CD4-positive, alpha-beta T cell treated with Interleukin-15 for 4 hours (primary cell): Measurements from ENCODE around the gene SNX13.

Experiments used
- DNase-seq: peaks from one replicate; pipeline ENCODE4 v3.0.0-alpha.2; 2020; ENCODE audit warnings: low spot score

SNX13 gene, protein sequence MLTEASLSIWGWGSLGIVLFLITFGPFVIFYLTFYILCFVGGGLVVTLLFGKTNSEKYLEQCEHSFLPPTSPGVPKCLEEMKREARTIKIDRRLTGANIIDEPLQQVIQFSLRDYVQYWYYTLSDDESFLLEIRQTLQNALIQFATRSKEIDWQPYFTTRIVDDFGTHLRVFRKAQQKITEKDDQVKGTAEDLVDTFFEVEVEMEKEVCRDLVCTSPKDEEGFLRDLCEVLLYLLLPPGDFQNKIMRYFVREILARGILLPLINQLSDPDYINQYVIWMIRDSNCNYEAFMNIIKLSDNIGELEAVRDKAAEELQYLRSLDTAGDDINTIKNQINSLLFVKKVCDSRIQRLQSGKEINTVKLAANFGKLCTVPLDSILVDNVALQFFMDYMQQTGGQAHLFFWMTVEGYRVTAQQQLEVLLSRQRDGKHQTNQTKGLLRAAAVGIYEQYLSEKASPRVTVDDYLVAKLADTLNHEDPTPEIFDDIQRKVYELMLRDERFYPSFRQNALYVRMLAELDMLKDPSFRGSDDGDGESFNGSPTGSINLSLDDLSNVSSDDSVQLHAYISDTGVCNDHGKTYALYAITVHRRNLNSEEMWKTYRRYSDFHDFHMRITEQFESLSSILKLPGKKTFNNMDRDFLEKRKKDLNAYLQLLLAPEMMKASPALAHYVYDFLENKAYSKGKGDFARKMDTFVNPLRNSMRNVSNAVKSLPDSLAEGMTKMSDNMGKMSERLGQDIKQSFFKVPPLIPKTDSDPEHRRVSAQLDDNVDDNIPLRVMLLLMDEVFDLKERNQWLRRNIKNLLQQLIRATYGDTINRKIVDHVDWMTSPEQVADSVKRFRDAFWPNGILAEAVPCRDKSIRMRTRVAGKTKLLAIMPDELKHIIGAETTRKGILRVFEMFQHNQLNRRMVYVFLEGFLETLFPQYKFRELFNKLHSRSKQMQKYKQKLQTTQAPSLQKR

DNA sequence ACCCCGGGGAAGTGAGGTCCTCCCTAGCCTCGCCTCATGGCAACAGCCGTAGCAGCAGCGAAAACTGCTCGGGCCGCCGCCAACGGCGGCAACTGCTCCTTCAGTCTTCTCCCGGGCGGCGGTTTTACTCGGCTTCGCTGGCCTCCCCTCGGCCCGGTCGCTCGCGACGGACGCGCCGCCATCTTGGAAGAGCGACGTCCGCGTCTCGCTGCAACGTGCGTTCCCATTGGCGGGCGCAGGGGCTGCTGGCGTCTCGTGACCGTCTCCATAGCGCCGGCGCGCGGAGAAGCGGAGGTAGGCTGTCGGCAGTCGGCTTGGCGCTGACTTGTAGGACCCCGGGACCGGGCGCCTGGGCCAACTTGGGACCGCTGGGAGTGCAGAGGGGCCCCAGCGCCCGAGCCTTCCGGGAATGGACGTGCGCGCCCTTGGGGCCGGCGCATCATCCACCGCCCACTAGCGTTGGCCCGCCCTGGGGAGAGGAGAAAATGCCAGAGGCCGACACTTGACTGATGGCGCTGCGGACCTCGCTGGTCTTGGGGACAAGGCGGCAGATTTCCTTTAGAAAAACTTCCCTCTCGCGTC, at the start of gene SNX13:
TSS of gene SNX13 (minus strand) at position 193 of the 582 bp plus-strand sequence. CDS start 199 bp downstream, outside the sequence.
- peak; percentile 87 for DNase-seq

DNA sequence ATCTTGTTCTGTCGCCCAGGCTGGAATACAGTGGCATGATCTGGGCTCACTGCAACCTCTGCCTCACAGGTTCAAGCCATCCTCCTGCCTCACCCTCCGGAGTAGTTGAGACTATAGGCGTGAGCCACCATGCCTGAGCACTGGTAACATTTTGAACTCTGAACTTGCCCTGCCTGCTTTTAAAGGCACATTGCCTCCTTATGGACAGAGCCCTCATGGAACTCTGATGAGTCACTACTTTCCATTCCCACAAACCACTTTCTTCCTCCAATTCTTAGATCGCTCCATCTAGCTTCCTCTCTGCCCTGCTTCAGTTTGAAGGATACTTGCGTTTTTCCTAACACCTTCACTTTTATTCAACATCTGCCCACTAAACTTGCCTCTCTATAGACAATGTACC, 49.3 kb upstream of the SNX13 start:
- DNase-seq = no peak

DNA sequence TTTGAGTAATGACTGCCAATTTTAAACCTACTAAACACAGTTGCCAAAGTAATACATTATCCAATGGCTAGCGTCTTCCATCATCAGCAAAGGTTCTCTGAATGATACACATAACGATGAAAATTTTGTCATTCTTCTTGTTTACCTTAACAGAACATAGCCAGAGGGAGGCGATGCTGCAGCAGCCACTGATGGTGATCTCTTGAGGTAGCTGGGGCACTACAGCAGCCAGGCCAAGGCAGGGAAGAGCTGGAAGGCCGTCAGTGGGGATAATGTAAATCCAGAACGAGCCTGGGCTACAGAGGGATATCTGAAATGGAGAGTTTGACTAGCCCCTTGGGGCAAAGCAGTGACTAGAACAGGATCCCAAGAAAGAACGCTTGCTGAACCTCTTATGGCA, 48.6 kb upstream of the SNX13 start:
- DNase-seq = no peak

DNA sequence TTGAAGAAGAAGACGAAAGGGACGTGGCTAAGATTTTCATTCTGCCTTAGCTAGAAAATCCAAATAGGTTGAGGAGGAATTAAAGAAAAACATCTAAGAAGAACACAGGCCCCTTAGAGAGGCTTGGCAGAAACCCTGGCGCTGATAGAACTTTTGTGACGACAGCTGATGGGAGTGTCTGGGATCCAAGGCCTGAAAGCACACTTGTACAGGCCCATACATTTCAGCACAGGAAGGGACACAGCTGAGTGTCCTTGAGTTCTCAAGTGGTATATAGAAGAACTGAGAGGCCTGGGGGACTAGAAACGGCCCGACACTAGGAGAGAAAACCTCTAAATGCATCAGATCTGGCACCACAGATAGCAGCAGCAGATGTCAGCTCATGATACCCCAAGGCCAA, 47.8 kb upstream of the SNX13 start:
- DNase-seq = no peak

DNA sequence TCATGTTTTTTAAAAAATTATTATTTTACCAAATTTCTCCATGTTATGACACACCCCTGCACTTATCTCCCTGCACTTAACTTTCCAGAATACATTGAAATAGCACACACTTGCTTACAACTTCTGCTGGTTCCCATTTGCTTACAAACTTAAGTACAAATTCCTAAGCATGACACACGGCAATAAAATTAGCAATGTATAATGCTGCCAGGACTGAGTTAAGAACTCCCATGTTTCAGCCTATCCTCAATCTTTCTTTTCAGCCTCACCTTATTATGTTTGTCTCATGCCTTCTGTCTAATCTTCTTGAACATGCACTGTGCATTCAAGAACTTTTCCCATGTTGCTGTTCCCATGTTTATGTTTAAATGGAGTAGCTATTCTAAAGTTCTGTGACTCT, 46.6 kb upstream of the SNX13 start:
- no peak for DNase-seq

DNA sequence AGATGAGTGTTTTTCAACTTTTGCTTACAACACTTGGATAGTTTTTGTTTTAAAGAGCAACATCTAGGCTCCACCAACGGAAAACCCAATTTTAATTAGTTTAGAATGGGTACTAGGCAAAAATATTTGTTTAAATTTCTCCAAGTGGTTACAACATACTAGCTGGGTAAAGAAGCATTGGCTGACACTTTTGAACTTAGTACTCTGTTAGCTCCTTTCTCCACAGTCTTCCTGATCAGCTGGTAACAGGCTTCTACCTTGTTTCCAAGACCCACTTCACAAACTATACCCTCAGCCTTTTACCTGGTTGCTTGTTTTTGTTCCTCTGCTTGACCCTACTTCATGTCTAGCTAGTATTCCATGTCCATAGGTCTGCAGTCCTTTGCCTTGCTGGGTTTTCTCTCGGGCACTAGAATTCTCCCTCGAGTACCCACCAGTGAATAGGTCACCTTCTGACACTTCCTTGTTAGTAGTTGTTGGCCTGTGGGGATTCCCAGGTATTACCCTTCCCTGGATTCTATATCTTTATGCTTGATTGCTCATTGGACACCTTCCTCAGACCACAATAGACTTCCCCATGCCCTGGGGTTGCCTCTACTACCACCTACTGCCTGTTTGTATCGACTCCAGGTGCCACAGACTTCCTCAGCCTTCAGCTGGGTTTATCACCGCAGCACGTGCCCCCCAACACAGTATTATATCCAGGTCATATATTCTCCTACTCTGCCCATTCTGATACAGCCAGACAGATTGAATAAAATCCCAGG, 45.4 kb upstream of the SNX13 start:
- DNase-seq = no peak

DNA sequence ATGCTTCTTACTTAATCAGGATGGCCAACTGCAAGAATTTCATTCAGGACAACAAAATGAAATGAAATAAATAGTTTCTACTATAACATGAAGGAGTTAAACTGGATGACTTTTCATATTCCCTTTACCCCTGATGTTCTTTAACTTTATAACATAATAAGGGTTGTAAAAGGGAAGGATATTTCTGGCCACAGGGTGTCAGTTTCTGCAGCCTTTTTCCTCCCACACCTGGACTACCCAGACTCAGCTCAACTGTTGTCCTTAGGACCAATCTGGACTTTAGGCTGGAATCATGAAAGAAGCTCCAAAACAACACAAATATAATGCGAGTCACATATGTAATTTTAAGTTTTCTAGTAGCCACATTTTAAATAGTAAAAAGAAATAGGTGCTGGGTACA, 44.0 kb upstream of the SNX13 start:
- DNase-seq = no peak

DNA sequence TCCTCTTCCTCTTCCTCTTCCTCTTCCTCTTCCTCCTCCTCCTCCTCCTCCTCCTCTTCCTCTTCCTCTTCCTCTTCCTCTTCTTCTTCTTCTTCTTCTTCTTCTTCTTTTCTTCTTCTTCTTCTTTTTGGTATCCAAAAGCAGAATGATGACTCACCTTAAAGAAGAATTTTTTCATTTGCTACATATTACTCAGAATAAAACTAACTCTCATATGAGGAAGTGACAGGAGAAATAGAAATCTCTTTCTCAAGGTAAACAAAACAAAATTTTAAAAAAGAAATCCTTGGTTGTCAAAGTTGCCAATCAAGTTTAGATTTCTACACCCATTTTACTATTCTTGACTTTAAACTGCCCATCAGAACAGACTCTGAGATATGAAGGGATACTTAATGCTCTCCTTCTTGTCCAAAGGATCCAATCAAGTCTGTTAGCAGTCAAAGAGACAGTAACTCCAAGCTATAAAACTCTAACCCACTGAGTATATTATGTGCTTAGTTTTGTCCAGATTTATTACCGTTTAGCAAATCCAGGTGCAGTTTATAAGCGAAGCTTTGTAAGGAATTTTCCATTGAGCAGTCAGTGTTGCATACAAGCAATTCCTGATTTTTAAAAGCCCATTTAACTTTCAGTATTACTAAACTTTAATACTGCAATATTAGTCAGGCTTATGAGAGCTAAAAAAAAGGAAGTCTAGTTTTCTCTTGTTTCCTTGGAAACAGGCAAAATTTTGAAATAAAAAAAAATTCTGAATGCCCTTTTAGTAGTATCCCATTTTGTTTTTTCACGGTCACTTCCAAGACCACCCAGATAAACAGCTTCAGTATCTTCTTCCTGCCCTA, 43.1 kb upstream of the SNX13 start:
- no peak for DNase-seq

DNA sequence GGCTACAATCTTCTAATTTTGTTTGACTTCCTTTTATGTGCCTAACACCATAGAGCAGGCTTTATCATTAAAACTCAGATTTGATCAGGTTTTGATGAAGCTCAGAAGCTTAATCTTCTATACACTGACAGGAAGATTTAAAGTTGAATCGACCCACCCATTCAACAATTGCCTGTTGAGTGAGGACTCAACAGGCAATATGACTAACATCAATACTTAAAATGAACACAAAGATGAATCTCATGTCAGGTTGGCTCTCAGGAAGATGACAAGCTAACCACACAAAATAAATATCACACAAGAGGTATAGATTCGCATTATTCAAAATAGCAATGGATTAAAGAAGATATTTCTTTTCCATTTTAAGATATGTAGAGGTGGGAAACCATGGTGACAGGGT, 36.7 kb upstream of the SNX13 start:
- DNase-seq = no peak

DNA sequence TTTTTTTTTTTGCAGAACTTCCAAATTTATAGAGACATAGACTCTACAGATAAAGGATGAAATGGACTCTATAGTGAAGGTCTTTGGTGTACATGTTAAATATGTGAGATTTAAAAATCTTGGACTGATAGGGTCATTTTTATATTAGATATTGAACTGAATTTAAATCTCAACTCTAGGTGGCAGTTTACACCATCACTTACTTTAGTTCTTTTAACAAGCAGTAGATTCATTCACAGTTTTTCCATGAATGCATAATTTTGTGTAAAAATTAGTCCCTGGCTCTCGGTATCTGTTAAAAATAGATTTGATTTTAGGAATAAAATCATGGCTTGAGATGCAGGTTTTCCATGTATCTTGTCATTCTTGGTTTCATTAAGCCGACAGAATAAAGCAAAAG, 31.1 kb upstream of the SNX13 start:
- no peak for DNase-seq

DNA sequence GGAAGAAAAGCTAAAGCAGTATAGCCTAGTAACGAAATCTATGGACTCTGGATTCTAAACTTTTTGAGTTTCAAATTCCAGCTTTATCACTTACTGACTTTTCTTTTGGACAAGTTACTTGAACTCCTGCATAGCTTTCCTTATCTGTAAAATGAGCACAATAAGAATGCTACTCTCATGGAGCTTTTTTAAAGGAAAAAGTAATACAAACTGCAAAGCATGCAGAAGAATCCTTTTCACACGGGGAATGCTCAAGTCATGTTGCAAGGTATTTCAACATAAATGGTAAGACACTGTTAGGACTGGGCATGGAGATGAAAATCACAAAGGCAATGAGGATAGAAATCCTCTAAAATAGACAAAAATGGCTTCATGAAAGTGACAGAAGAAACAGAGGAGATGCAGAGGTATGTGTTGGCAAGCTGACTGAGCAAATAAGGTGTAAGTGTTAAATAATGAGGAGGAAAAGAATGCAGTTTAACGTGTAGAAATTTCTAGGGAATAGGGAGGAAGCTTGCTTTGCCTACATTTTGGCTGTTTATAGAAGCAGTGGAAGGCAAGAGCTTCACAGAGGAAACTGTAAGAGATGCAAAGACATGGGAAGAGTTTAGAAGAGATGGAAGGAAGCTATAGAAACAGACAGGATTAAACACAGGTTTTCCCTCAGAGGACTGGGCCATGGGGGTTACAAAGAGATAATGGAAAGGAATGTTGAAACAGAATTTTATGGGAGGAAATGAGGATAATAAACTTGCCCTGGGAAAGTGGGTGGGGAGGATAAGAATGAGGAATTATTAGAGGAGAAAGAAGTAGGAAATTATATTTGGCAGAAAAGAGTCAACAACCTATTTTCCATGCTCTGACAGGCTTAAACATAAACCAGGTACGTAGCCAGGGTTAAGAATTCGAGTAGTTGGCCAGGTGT, 28.8 kb upstream of the SNX13 start:
- no peak for DNase-seq

DNA sequence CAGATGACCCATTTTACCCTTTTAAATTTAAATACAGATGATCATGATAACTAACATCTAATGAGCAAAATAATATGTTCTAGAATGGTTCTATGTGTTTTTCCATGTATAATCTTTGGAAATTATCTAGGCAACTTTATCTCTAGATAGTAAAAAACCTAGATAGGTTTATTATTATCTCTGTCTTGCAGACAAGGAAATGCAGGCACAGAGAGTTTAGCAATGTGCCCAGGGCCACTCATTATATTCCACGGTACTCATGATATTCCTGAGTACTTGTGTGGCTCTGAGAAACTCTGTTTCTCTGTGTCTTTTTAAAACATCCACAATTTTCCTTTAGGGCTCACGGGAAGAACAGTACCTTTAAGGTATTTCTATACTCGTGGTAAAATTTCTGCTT, 26.4 kb upstream of the SNX13 start:
- DNase-seq = no peak

DNA sequence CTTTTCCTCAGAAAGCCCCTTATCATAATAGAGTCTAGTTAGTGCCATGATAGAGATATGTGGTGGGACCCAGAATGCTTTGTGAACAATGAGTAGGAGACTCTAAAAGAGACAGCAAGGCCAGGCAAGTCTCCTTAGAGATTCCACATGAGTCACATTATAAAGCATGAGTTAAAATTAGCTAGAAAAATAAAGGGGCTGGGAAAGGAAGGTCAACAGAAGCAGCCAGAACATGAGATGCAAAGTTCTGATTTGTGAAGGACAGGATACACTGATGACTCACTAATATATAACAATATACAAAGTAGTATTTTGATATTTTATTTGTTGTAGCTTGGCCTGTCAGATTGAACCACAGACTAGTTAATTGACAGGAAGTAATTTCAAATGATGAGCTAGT, 25.3 kb upstream of the SNX13 start:
- no peak for DNase-seq

DNA sequence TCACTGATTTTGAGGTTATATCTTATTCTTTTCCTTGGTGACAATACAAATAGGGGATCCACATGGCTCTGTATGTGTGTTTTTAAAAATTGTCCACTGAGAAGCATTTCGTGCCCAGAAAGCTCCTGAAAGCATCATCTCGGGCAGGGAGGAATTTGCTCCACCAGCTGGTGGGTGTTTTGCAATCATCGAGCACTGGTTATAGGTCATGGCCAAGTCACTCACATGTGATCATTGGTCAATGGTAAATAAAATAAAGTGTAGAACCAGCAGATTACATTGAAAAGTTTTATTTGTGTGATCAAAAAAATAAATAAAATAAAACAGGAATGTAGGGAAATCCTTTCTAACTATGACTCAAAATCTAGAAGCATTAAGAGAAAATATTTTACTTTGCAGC, 23.0 kb upstream of the SNX13 start:
- DNase-seq = no peak

DNA sequence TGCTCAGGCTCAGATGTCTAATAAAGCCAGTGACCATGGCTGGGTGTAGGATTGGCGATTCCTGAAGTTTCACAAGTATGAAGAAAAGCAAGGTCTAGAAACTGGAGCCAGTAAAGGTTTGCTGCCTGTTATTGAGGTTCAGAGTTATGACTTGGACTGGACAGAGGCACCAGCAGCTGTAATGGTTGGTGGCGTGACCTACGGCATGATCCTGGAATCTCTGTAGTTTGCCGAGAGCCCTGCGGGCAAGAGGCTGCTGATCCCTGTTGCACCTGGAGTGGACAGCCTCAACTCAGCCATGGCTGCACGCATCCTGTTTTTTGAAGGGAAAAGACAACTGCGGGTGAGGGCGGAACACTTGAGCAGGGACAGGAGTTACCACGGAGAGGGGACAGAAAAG, 22.4 kb upstream of the SNX13 start:
- DNase-seq = no peak

DNA sequence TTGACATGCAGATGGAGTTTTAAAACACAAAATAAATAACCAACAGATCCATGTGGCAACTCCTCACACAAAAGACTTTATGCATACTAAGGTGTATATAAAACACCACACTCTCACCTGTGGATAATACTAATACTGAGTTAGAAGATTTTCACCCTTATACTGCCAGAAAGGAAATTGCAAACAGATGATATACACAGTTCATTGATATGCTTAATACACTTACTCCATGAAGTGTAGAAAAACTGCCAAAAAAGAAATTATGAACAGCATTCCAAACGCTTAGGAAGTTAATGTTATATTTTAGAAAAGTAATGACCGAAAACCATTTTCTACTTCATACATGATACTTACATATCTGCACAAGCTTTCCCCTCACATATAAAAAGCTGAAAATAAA, 17.6 kb upstream of the SNX13 start:
- no peak for DNase-seq

DNA sequence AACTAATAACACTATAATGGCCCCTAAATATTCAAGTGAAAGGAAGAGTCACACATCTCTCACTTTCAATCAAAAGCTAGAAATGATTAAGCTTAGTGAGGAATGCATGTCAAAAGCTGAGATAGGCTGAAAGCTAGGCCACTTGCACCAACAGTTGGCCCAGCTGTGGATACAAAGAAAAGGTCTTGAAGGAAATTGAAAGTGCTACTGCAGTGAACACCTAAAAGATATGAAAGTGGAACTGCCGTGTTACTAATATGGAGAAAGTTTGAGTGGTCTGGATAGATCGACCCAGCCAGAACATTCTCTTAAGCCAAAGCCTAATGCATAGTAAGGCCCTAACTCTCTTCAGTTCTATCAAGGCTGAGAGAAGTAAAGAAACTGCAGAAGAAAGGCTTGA, 12.1 kb upstream of the SNX13 start:
- peak; percentile 3 for DNase-seq

DNA sequence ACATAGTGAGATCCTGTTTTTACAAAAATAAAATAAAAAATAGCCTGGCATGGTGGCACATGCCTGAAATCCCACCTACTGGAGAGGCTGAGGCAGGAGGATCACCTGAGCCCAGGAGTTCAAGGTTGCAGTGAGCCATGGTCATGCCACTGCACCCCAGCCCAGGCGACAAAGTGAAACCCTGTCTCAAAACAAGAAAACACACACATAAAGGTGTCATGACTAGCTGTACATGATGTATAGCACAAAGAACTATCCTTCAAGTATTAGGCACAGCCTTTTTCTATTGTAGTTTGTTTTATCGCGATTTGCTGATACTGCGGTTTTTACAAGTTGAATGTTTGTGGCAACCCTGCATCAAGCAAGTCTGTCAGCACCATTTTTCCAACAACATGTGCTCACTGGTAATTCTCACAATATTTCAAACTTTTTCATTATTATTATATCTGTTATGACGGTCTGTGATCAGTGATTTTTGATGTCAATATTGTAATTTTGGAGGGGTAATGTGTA, 11.5 kb upstream of the SNX13 start:
- no peak for DNase-seq

DNA sequence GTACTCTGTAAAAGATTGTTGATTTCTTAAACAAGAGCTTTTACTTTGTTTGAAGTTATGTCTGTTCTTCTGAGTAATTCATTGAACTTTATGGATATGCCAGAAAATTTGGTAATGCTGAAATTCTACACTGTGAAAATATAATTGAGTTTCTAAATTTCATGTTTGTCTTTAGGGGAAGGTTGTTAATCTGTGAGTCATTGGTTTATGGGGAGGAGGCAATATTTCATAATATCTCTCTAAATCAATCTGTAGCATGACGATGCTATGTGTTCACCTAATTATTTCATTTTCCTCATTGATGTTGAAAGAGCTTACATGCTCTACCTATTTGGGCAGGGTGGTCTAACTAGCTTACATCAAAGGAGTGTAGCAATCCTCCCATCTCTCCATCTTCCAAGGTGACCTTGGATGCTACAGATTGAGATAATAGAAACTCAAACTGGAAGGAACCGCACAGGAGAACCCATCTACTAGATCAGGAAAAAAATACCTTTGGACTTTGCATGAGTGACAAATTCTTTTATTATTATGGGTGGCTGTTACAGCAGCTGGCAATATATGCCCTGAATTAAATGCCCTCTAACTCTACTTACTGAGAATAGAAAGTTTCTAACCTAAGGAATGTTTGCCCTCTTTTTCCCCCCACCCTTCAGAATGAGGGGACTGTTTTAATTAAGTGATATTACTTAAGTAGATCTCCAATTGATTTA, 8.4 kb upstream of the SNX13 start:
- DNase-seq = no peak
